ENCODE measurements around the gene CNTNAP5.

Gene CNTNAP5

DNA sequence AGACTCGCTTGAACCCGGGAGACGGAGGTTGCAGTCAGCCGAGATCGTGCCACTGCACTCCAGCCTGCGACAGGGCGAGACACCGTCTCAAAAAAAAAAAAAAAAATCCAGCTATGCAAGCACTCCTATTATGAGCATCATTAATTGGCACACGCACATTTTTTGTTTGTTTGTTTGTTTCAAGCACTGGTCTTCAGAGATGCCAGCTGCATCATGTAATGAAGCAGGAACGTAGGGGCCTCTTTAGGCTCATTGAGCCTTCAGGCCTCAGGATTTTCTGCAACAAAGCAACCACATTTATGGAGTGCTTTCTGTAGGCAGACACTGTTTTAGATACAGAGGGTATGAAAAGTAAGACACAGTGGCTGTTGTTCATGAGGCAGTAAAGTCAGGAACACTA is 585.8 kb downstream of the CNTNAP5 start:
- no peak overlapping the region for H3K4me3 ChIP-seq (ENCODE audit: low read depth, low read length)
- TF ChIP-seq CTCF (IDR thresholded peaks at IDR 0.05; ENCODE audit: insufficient read depth, low read depth, low read length, missing control alignments), result no peak
- no peak for DNase-seq (ENCODE audit: low read depth)

- no peak for DNase-seq (ENCODE audit: low read depth)
- no peak overlapping the region for H3K4me3 ChIP-seq (ENCODE audit: low read depth, low read length)
- no peak for TF ChIP-seq CTCF (IDR thresholded peaks at IDR 0.05; ENCODE audit: insufficient read depth, low read depth, low read length, missing control alignments)
These were observed 598.5 kb downstream of the CNTNAP5 start for GRCh38 chr2:124623560-124623959.

DNA sequence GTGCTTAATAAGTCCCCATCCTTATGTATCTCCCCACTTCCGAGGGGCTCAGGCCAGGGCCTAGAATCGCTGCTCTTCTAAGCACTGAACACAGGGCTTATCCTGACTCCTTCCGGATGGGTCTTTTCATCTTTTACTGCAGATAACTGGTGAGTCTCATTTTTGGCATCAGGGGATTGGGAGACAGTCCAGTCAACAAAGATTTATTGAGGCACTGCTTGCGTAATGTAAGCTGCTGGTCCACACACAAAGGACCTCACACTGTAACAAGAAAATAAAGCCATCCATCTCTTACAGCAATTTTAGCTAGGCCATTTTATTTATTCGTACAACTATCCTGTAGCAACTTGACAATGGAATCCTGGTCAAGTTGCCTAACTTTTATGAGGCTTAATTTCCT is 600.5 kb downstream of the CNTNAP5 start:
- no peak overlapping the region for H3K4me3 ChIP-seq (ENCODE audit: low read depth, low read length)
- no peak for TF ChIP-seq CTCF (IDR thresholded peaks at IDR 0.05; ENCODE audit: insufficient read depth, low read depth, low read length, missing control alignments)
- no peak for DNase-seq (ENCODE audit: low read depth)

- TF ChIP-seq CTCF (IDR thresholded peaks at IDR 0.05; ENCODE audit: insufficient read depth, low read depth, low read length, missing control alignments), result no peak
- H3K4me3 ChIP-seq (ENCODE audit: low read depth, low read length), result no peak overlapping the region
- DNase-seq (ENCODE audit: low read depth), result no peak
These were observed 601.9 kb downstream of the CNTNAP5 start for GRCh38 chr2:124626993-124627392.

- H3K4me3 ChIP-seq (ENCODE audit: low read depth, low read length), result no peak overlapping the region
- no peak for TF ChIP-seq CTCF (IDR thresholded peaks at IDR 0.05; ENCODE audit: insufficient read depth, low read depth, low read length, missing control alignments)
- DNase-seq (ENCODE audit: low read depth), result no peak
These were observed 608.7 kb downstream of the CNTNAP5 start for GRCh38 chr2:124633812-124634211.

DNA sequence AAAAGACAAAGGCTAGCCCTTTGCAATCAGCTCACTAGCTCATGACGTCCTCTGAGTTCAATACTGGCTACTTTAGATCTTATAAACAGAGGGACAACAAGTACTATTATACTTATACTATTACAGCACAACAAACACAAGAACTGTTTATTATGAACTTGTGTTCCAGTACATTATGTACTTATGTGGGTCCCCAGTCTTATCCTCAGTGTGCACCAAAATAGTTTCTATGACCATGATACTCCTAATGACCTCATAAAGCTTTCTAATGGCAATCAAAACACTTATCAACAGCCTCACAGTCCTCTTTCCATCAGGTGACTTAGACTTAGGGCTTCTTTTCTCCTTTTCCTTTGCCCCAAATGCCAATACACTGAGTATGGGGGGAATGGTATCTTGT is 614.4 kb downstream of the CNTNAP5 start:
- DNase-seq (ENCODE audit: low read depth), result no peak
- no peak overlapping the region for H3K4me3 ChIP-seq (ENCODE audit: low read depth, low read length)
- no peak for TF ChIP-seq CTCF (IDR thresholded peaks at IDR 0.05; ENCODE audit: insufficient read depth, low read depth, low read length, missing control alignments)

- no peak for TF ChIP-seq CTCF (IDR thresholded peaks at IDR 0.05; ENCODE audit: insufficient read depth, low read depth, low read length, missing control alignments)
- no peak for DNase-seq (ENCODE audit: low read depth)
These were observed 615.2 kb downstream of the CNTNAP5 start for GRCh38 chr2:124640221-124640750.

More at GRCh38 chr2:124640221-124640750, 615.2 kb downstream of the CNTNAP5 start:
- H3K4me3 ChIP-seq (ENCODE audit: low read depth, low read length), result no peak overlapping the region
